ENCODE results near the gene PCDHA13.

PCDHA13 gene

GRCh38 chr5:140883373-140883772 lies 1.4 kb downstream of the PCDHA13 start:
- Histone ChIP-seq H3K36me3 (replicated peaks) (no peaks in the 10 kb centered on the region), H3K4me3 (no peak overlapping the region), H3K27me3 (ENCODE audit: low read depth) (peaks cover 12% of the 10 kb centered on the region), H3K4me1 (no peaks in the 10 kb centered on the region), H3K9me3 (no peaks in the 10 kb centered on the region)
- DNase-seq (ENCODE audit: low spot score in 2 of 2) = no peak
- in situ Hi-C loops (cut with MboI; ENCODE audit: low sequenced_read_pairs) = loop anchor here (5.0 kb wide), 1 partner anchor 159 kb away; no protein-coding TSS in a partner anchor

GRCh38 chr5:140883927-140884697 lies 2.2 kb downstream of the PCDHA13 start:
- DNase-seq (ENCODE audit: low spot score in 2 of 2) = no peak
- H3K27me3 ChIP-seq (ENCODE audit: low read depth) = peaks cover 11% of the 10 kb centered on the region
- H3K4me3 ChIP-seq = no peak overlapping the region
- H3K4me1 ChIP-seq = no peaks in the 10 kb centered on the region
- no peaks in the 10 kb centered on the region for H3K9me3 ChIP-seq
- in situ Hi-C loops (cut with MboI; ENCODE audit: low sequenced_read_pairs) = loop anchor here (5.0 kb wide), 1 partner anchor 158 kb away; no protein-coding TSS in a partner anchor
- H3K36me3 ChIP-seq (replicated peaks) = no peaks in the 10 kb centered on the region

GRCh38 chr5:140916325-140916724 lies 34.4 kb downstream of the PCDHA13 start:
- Histone ChIP-seq H3K9me3 (no peaks in the 10 kb centered on the region), H3K4me1 (no peaks in the 10 kb centered on the region), H3K4me3 (no peak overlapping the region), H3K36me3 (replicated peaks) (no peaks in the 10 kb centered on the region), H3K27me3 (ENCODE audit: low read depth) (no peaks in the 10 kb centered on the region)
- in situ Hi-C loops (cut with MboI; ENCODE audit: low sequenced_read_pairs) = no loop called here
- DNase-seq (ENCODE audit: low spot score in 2 of 2) = no peak

- DNase-seq (ENCODE audit: low spot score in 2 of 2) = no peak
- Histone ChIP-seq H3K4me1 (no peaks in the 10 kb centered on the region), H3K27me3 (ENCODE audit: low read depth) (peaks cover 17% of the 10 kb centered on the region), H3K4me3 (no peak overlapping the region), H3K9me3 (no peaks in the 10 kb centered on the region), H3K36me3 (replicated peaks) (no peaks in the 10 kb centered on the region)
- in situ Hi-C loops (cut with MboI; ENCODE audit: low sequenced_read_pairs) = no loop called here
Measured at GRCh38 chr5:140923601-140924000, 41.7 kb downstream of the PCDHA13 start.

- H3K9me3 ChIP-seq = no peaks in the 10 kb centered on the region
- H3K4me1 ChIP-seq = no peaks in the 10 kb centered on the region
- peak within 1 kb of the TSS; percentile 28 for H3K4me3 ChIP-seq
- peak; percentile 31 to 49 for DNase-seq (ENCODE audit: low spot score in 2 of 2)
- peaks cover 17% of the 10 kb centered on the region for H3K27me3 ChIP-seq (ENCODE audit: low read depth)
- H3K36me3 ChIP-seq (replicated peaks) = no peaks in the 10 kb centered on the region
- in situ Hi-C loops (cut with MboI; ENCODE audit: low sequenced_read_pairs) = no loop called here
Measured at GRCh38 chr5:140925806-140926442, 44.0 kb downstream of the PCDHA13 start, which contains the start of gene PCDHAC1. TSS of gene PCDHAC1 (plus strand) at chr5:140926299. CDS start at chr5:140926893, 594 bp downstream.

GRCh38 chr5:140926443-140927227 lies 44.7 kb downstream of the PCDHA13 start:
- DNase-seq (ENCODE audit: low spot score in 2 of 2) = peak; percentile 61 to 90
- no peaks in the 10 kb centered on the region for H3K9me3 ChIP-seq
- H3K4me1 ChIP-seq = no peaks in the 10 kb centered on the region
- peaks cover 17% of the 10 kb centered on the region for H3K27me3 ChIP-seq (ENCODE audit: low read depth)
- peak overlapping the region; percentile 28 for H3K4me3 ChIP-seq
- in situ Hi-C loops (cut with MboI; ENCODE audit: low sequenced_read_pairs) = no loop called here
- no peaks in the 10 kb centered on the region for H3K36me3 ChIP-seq (replicated peaks)

GRCh38 chr5:140927228-140927573 lies 45.3 kb downstream of the PCDHA13 start:
- no peak overlapping the region for H3K4me3 ChIP-seq
- in situ Hi-C loops (cut with MboI; ENCODE audit: low sequenced_read_pairs) = no loop called here
- no peaks in the 10 kb centered on the region for H3K9me3 ChIP-seq
- H3K27me3 ChIP-seq (ENCODE audit: low read depth) = peaks cover 17% of the 10 kb centered on the region
- H3K36me3 ChIP-seq (replicated peaks) = no peaks in the 10 kb centered on the region
- no peak for DNase-seq (ENCODE audit: low spot score in 2 of 2)
- no peaks in the 10 kb centered on the region for H3K4me1 ChIP-seq
